Activated CD4-positive, alpha-beta T cell treated with anti-CD3 and anti-CD28 coated beads for 24 hours (primary cell): ENCODE data around the gene CDK2AP2.
"Not testable (repeated sequence)": the region's sequence is repeated elsewhere in the genome, so short reads cannot be mapped to it uniquely, and the experiment has no call there.

Source experiments
- DNase-seq, 2 donors: peaks; one replicate each; pipeline ENCODE4 v3.0.0-alpha.2; 2020; ENCODE audit warnings: low read depth in 2 of 2

The CDK2AP2 gene

GRCh38 chr11:67466367-67466766, 41.6 kb downstream of the CDK2AP2 start:
- no peak for DNase-seq

GRCh38 chr11:67465530-67465929, 42.4 kb downstream of the CDK2AP2 start:
- not testable (repeated sequence) for DNase-seq

GRCh38 chr11:67465189-67465510, 42.8 kb downstream of the CDK2AP2 start:
- DNase-seq: no peak

- DNase-seq: peak; percentile 86 to 89
These were observed 43.4 kb downstream of the CDK2AP2 start for GRCh38 chr11:67464411-67465188.

- no peak for DNase-seq
These were observed 44.1 kb downstream of the CDK2AP2 start for GRCh38 chr11:67463680-67464410.

- DNase-seq: no peak
These were observed 44.8 kb downstream of the CDK2AP2 start for GRCh38 chr11:67463186-67463585.

GRCh38 chr11:67458266-67458665, 49.7 kb downstream of the CDK2AP2 start:
- no peak for DNase-seq

GRCh38 chr11:67457453-67457852, 50.5 kb downstream of the CDK2AP2 start:
- DNase-seq: no peak
